OCI-LY1 (cell line): ENCODE data around the gene DYNC2H1.

Experiments
- H2AFZ ChIP-seq: fragments of 200-600 bp; sonication (generic), shearing (Covaris generic); 2 replicates; pipeline ENCODE4 v1.6.0; 2014; ENCODE audit warnings: antibody characterized with exemption, mild to moderate bottlenecking, low read length
- H3F3A ChIP-seq: fragments of 200-600 bp; sonication (generic), shearing (Covaris generic); 2 replicates; pipeline ENCODE4 v1.6.0; 2014; ENCODE audit warnings: mild to moderate bottlenecking, antibody characterized with exemption, low read length, moderate library complexity; ENCODE audit not compliant: insufficient read depth
- H3K27ac ChIP-seq: fragments of 200-600 bp; sonication (generic); 2 replicates; pipeline ENCODE4 v1.5.1; 2014; ENCODE audit warnings: low read length, mixed run types, mild to moderate bottlenecking, low read depth; ENCODE audit not compliant: poor library complexity, severe bottlenecking
- H3K27me3 ChIP-seq: fragments of 200-600 bp; sonication (generic); 2 replicates; pipeline ENCODE4 v1.6.0; 2014; ENCODE audit warnings: antibody characterized with exemption, mild to moderate bottlenecking, low read length, moderate library complexity; ENCODE audit not compliant: insufficient read depth
- H3K36me3 ChIP-seq: fragments of 200-600 bp; sonication (generic); 2 replicates; pipeline ENCODE4 v1.6.1; 2014; ENCODE audit warnings: mild to moderate bottlenecking, antibody characterized with exemption, low read length, moderate library complexity, mixed read lengths; ENCODE audit not compliant: insufficient read depth
- H3K4me1 ChIP-seq: fragments of 200-600 bp; sonication (generic); 2 replicates; pipeline ENCODE4 v1.5.1; 2014; ENCODE audit warnings: mild to moderate bottlenecking, low read length, moderate library complexity; ENCODE audit not compliant: insufficient read depth, severe bottlenecking
- H3K4me2 ChIP-seq: fragments of 200-600 bp; sonication (generic), shearing (Covaris generic); 2 replicates; pipeline ENCODE4 v1.6.1; 2014; ENCODE audit warnings: low read length
- H3K4me3 ChIP-seq: fragments of 200-600 bp; sonication (generic); 2 replicates; pipeline ENCODE4 v1.5.1; 2014; ENCODE audit warnings: low read length, low read depth, mild to moderate bottlenecking, mixed read lengths; ENCODE audit not compliant: poor library complexity, severe bottlenecking
- H3K79me2 ChIP-seq: fragments of 200-600 bp; shearing (Covaris generic); 2 replicates; pipeline ENCODE4 v1.6.1; 2016; ENCODE audit warnings: mixed run types, low read length, mixed read lengths; ENCODE audit not compliant: insufficient read depth
- H3K9ac ChIP-seq: fragments of 200-600 bp; sonication (generic), shearing (Covaris generic); 2 replicates; pipeline ENCODE4 v1.6.1; 2014; ENCODE audit warnings: mild to moderate bottlenecking, low read length, mixed read lengths
- H3K9me2 ChIP-seq: fragments of 200-600 bp; sonication (generic), shearing (Covaris generic); 2 replicates; pipeline ENCODE4 v1.6.1; 2014; ENCODE audit warnings: low read depth, mild to moderate bottlenecking, low read length, mixed read lengths
- H3K9me3 ChIP-seq: fragments of 200-600 bp; shearing (Covaris generic); 2 replicates; pipeline ENCODE4 v1.6.1; 2014; ENCODE audit warnings: low read length, mixed read lengths
- H4K20me1 ChIP-seq: fragments of 200-600 bp; sonication (generic), shearing (Covaris generic); 2 replicates; pipeline ENCODE4 v1.6.0; 2016; ENCODE audit warnings: mild to moderate bottlenecking, low read length; ENCODE audit not compliant: insufficient read depth
- EZH2 ChIP-seq: fragments of 200-600 bp; sonication (generic), shearing (Covaris generic); IDR thresholded peaks from 2 replicates; pipeline ENCODE4 v1.8.0; 2017; ENCODE audit warnings: borderline replicate concordance, mixed run types, mild to moderate bottlenecking, antibody characterized with exemption, low read length, moderate library complexity, mixed read lengths
- TF ChIP-seq, protein P1 (sequence below): fragments of 200-600 bp; sonication (generic), shearing (Covaris generic); IDR thresholded peaks from 2 replicates; pipeline ENCODE4 v1.5.1; 2017; ENCODE audit warnings: mild to moderate bottlenecking, antibody characterized with exemption, low read length, moderate library complexity, mixed read lengths

Gene DYNC2H1

DNA sequence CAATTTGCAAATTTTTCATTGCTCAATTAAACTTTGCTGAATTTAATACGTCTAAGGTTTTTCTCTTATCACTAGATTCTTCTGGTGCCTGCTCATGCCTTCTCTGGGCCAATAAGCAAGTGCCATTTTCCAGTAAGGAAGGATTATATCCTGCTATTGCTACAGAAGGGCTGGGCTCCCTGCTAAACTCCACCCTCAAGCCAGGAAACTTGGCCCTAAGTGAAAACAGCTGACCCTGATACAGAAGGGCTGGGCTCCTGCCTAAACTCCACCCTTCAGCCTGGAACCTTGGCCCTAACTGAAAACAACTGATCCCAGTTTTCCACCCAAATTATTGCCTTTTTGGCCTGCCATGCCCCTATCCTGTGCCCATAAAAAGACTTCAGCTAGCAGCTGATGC is 385.3 kb downstream of the DYNC2H1 start:
- Histone ChIP-seq H3K36me3 (no peaks in the 10 kb centered on the region), H3K4me2 (no peak overlapping the region), H2AFZ (no peak overlapping the region), H3K9me3 (no peaks in the 10 kb centered on the region), H3K9me2 (no peaks in the 10 kb centered on the region), H3K79me2 (no peaks in the 10 kb centered on the region), H3F3A (no peaks in the 10 kb centered on the region), H3K27me3 (no peaks in the 10 kb centered on the region), H3K4me3 (no peak overlapping the region), H3K27ac (no peak overlapping the region), H4K20me1 (no peaks in the 10 kb centered on the region), H3K9ac (no peak overlapping the region), H3K4me1 (no peaks in the 10 kb centered on the region)
- TF ChIP-seq, protein P1, sequence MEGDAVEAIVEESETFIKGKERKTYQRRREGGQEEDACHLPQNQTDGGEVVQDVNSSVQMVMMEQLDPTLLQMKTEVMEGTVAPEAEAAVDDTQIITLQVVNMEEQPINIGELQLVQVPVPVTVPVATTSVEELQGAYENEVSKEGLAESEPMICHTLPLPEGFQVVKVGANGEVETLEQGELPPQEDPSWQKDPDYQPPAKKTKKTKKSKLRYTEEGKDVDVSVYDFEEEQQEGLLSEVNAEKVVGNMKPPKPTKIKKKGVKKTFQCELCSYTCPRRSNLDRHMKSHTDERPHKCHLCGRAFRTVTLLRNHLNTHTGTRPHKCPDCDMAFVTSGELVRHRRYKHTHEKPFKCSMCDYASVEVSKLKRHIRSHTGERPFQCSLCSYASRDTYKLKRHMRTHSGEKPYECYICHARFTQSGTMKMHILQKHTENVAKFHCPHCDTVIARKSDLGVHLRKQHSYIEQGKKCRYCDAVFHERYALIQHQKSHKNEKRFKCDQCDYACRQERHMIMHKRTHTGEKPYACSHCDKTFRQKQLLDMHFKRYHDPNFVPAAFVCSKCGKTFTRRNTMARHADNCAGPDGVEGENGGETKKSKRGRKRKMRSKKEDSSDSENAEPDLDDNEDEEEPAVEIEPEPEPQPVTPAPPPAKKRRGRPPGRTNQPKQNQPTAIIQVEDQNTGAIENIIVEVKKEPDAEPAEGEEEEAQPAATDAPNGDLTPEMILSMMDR: no peak
- TF ChIP-seq EZH2: no peak

DNA sequence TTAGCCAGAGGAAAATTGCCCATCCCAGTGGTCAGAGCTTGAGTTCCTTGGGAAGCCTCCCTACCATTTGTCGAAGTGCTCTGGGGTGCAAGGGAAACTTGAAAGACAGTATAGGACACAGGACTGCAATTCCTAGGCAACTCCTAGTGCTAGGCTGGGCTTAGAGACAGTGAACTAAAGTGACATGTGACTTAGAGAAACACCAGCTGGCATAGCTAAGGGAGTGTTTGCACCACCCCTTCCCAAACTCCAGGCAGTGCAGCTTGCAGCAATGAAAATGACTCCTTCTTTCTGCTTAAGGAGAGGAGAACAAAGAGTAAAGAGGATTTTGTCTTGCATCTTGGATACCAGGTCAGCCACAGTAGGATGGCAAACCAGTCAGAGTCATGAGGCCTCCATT is 388.0 kb downstream of the DYNC2H1 start:
- Histone ChIP-seq H3K9ac (no peak overlapping the region), H3K9me3 (no peaks in the 10 kb centered on the region), H3K79me2 (no peaks in the 10 kb centered on the region), H3F3A (no peaks in the 10 kb centered on the region), H3K27ac (no peak overlapping the region), H2AFZ (no peak overlapping the region), H3K9me2 (no peaks in the 10 kb centered on the region), H3K27me3 (no peaks in the 10 kb centered on the region), H3K36me3 (no peaks in the 10 kb centered on the region), H4K20me1 (no peaks in the 10 kb centered on the region), H3K4me1 (no peaks in the 10 kb centered on the region), H3K4me2 (no peak overlapping the region), H3K4me3 (no peak overlapping the region)
- TF ChIP-seq, protein P1: no peak
- no peak for TF ChIP-seq EZH2

GRCh38 chr11:103499710-103500340 is 390.6 kb downstream of the DYNC2H1 start:
- no peaks in the 10 kb centered on the region for H3K79me2 ChIP-seq
- no peaks in the 10 kb centered on the region for H3F3A ChIP-seq
- H3K36me3 ChIP-seq: no peaks in the 10 kb centered on the region
- H3K4me1 ChIP-seq: no peaks in the 10 kb centered on the region
- no peak overlapping the region for H3K4me2 ChIP-seq
- no peaks in the 10 kb centered on the region for H3K9me3 ChIP-seq
- TF ChIP-seq EZH2: no peak
- TF ChIP-seq, protein P1: no peak
- H3K4me3 ChIP-seq: no peak overlapping the region
- H3K9me2 ChIP-seq: no peaks in the 10 kb centered on the region
- H4K20me1 ChIP-seq: no peaks in the 10 kb centered on the region
- H3K27me3 ChIP-seq: no peaks in the 10 kb centered on the region
- H2AFZ ChIP-seq: no peak overlapping the region
- no peak overlapping the region for H3K27ac ChIP-seq
- H3K9ac ChIP-seq: no peak overlapping the region
